NCI-H2029 (cell line): ENCODE data around the gene PKMYT1.

Experiments used
- DNase-seq: peaks from one replicate; lab custom pipeline; 2025; lab: John Stamatoyannopoulos, UW

Gene PKMYT1

GRCh38 chr16:2973605-2974318 is 6.5 kb downstream of the PKMYT1 start:
- no peak for DNase-seq

DNA sequence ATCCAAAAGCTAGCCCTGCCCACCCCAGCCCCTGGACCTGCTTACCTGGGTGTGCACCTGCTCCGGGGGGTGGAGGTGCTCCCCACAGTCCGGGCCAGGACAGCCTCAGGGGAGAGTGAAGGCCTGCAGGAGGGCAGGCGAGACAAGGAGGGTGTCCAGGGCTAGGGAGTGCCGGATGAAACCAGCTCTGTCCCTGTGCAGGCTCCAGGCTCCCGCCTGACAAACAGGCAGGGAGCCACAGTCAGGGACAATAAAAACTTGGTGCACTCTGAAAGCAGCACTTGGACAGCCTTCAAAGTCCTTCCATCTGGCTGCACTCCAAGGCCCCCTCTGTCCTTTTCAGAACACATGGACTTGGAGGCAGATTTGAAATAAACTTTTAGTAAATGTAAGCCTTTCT is 7.2 kb downstream of the PKMYT1 start:
- DNase-seq = no peak

- DNase-seq = no peak
Measured at GRCh38 chr16:2971985-2972784, 8.1 kb downstream of the PKMYT1 start.

GRCh38 chr16:2971134-2971984 is 8.9 kb downstream of the PKMYT1 start:
- no peak for DNase-seq

DNA sequence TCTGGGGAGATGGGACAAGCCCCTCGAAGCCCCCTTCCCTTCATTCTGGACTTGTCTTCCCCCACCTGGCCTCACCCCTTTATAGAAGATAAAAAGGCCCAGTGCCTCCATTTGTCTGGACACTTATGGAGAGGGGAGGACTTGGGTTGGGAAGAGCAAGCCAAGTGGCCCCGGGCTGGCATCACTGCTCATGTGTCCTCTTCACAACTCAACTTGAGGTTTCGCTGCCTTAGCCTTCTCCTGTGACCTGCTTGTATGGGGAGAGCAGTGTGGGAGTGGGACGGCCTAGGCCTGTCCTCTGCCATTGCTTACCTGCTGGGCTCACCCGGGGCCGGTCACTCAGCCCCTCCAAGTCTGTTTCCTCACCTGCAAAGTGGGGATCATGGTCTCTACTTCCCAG is 9.7 kb downstream of the PKMYT1 start:
- DNase-seq = no peak

DNA sequence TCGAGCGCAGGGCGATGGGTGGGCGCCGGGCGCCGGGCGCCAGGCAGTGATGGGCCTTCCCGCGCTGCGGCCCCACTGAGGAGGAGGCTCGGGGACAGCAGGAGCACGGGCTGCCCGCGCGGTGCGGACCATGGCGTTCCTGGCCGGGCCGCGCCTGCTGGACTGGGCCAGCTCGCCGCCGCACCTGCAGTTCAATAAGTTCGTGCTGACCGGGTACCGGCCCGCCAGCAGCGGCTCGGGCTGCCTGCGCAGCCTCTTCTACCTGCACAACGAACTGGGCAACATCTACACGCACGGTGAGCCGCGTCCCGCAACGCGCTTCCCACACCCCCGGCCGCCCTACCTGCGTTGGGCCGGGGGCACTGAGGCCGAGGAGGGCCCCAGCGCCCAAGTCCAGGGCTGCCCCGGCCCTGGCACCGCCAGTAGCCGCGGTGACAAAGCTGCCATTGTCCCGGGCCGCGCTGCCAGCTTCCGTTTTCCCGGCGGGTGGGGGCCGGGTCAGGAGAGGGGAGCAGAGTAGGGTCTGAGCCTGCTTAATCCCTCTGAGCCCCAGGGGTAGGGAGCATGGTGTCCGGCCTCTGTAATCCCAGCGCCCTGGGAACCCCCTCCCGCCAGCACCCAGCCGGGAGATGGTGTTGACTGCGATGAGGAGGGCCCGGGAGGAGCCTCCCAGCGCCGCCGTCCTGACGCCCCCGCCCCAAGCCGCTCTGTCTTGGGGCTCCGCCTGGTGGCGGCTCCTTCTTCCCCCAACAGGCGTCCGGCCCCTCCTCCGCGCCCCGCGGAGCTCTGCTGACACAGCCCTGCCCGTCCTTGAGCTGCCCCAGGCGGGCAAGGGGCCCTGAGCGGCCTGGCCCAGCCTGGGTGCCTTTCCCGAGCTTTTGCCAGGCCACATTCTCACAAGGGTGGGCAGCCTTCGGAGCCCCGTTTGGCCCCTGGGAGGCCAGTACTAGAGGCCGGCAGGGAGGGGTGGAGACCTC is 10.4 kb downstream of the PKMYT1 start:
- DNase-seq = no peak

GRCh38 chr16:2968738-2969544 is 11.3 kb downstream of the PKMYT1 start, which contains the start of gene PAQR4:
Gene PAQR4, plus strand, starts transcription at chr16:2969348. Its CDS starts 327 bp downstream, at chr16:2969675.
- peak; percentile 82 for DNase-seq

GRCh38 chr16:2968368-2968737 is 11.9 kb downstream of the PKMYT1 start:
- DNase-seq = no peak

GRCh38 chr16:2967721-2968161 is 12.5 kb downstream of the PKMYT1 start:
- no peak for DNase-seq

DNA sequence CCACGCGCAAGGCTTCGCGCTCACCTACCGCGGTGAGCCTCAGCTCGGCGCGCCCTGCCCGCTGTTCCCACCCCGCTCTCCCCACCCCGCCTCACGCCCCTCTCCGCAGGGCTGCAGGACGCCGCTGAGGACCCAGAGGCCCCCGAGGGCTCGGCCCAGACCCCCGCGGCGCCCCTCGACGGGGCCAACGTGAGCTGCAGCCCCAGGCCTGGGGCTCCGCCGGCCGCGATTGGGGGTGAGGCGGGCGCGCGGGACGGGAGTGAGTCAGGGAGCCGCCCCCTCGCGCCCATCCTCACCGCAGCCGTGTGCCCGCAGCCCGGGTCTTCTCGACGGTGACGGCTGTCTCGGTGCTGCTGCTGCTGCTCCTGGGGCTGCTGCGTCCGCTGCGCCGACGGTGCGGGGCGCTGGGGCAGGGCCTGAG is 13.0 kb downstream of the PKMYT1 start:
- DNase-seq = no peak

GRCh38 chr16:2966808-2967191 is 13.4 kb downstream of the PKMYT1 start:
- DNase-seq = no peak

DNA sequence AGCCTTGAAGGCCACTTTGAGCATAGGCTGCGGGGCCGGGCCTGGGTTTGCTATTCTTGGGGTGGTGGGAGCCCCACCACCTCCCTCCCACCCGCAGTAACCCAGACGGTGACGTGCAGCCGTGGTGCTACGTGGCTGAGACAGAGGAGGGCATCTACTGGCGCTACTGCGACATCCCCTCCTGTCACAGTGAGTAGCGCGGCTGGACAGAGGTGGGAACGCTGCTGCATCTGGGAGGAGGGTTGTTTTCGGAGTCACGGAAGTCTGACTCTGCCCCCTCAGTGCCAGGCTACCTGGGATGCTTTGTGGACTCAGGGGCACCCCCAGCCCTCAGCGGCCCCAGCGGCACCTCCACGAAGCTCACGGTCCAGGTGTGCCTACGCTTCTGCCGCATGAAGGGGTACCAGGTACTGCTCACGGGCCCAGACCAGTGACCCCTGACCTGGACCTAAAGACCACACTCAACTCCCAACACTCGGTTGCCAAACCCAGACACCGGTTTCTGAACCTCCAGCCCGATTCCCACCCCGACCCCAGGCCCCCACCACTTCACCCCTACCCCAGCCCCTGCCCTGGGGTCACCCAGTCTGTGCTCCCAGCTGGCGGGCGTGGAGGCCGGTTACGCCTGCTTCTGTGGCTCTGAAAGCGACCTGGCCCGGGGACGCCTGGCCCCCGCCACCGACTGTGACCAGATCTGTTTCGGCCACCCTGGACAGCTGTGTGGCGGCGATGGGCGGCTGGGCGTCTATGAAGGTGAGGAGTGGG is 14.0 kb downstream of the PKMYT1 start:
- no peak for DNase-seq

- DNase-seq = peak; percentile 36
Measured at GRCh38 chr16:2964475-2965336, 15.5 kb downstream of the PKMYT1 start.

- DNase-seq = no peak
Measured at GRCh38 chr16:2963723-2964474, 16.3 kb downstream of the PKMYT1 start, which contains the start of gene KREMEN2. Gene KREMEN2, plus strand, starts transcription at chr16:2964275. Its CDS starts 246 bp downstream, at chr16:2964521.

- DNase-seq = no peak
Measured at GRCh38 chr16:2963074-2963722, 17.0 kb downstream of the PKMYT1 start.

DNA sequence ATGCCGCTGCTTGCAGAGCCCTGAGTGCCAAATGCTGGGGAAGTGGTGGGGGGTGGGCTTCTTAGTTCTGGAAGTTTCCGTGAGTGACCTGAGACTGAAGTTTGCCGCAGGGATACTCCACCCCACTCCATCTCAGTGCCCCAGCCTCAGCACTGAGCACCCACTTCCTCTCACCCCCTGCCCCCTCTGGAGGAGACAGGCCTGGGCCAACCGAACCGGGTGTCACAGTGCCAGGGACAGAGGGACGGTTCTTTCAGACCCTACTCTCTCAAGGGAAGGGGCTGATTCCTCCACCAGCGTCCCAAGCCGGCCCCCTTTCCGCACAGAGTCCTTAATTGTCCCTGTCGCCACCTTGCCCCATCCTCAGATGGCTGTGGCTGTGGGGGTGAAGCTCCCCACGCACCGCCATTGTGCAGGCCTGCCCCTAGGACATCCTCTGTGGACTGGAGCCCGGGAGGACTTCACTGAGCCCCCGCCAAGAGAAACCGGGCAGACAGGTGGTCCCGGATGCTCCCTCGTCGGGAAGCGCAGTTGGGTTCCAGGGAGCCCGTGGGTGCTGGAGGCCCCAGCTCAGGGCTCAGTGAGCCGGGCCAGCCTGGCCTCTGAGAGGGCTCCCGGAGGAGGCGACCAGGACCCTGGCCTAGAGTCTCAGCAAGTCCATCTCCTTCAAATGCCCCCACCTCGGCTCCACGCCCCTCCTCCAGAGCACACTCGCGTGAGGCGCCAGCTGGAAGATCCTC is 17.7 kb downstream of the PKMYT1 start:
- DNase-seq = no peak
